DMS79 treated with DMSO at 0.1 percent for 48 hours (cell line): ENCODE data around the gene ANO6.
"Not testable (repeated sequence)": the region's sequence is repeated elsewhere in the genome, so short reads cannot be mapped to it uniquely, and the experiment has no call there.

Experiments
- DNase-seq: peaks from one replicate; lab custom pipeline; 2025; lab: John Stamatoyannopoulos, UW

Gene ANO6

GRCh38 chr12:45309836-45310626 lies 94.1 kb downstream of the ANO6 start:
- DNase-seq = no peak

- DNase-seq = no peak
Observed at GRCh38 chr12:45310627-45310968, 94.7 kb downstream of the ANO6 start.

GRCh38 chr12:45312012-45312411 lies 96.1 kb downstream of the ANO6 start:
- no peak for DNase-seq

- DNase-seq = no peak
Observed at GRCh38 chr12:45314770-45315169, 98.9 kb downstream of the ANO6 start.

GRCh38 chr12:45315462-45315861 lies 99.6 kb downstream of the ANO6 start:
- DNase-seq = no peak

- not testable (repeated sequence) for DNase-seq
Observed at GRCh38 chr12:45317261-45317660, 101.4 kb downstream of the ANO6 start.

GRCh38 chr12:45322810-45323209 lies 106.9 kb downstream of the ANO6 start:
- no peak for DNase-seq

GRCh38 chr12:45324391-45324790 lies 108.5 kb downstream of the ANO6 start:
- DNase-seq = no peak

- no peak for DNase-seq
Observed at GRCh38 chr12:45326358-45326975, 110.6 kb downstream of the ANO6 start.

- DNase-seq = no peak
Observed at GRCh38 chr12:45327823-45328383, 112.0 kb downstream of the ANO6 start.

GRCh38 chr12:45329238-45329637 lies 113.3 kb downstream of the ANO6 start:
- no peak for DNase-seq

- DNase-seq = no peak
Observed at GRCh38 chr12:45329702-45330101, 113.8 kb downstream of the ANO6 start.

GRCh38 chr12:45331552-45331951 lies 115.7 kb downstream of the ANO6 start:
- no peak for DNase-seq

- no peak for DNase-seq
Observed at GRCh38 chr12:45334396-45334795, 118.5 kb downstream of the ANO6 start.

GRCh38 chr12:45336331-45336730 lies 120.4 kb downstream of the ANO6 start:
- DNase-seq = no peak

GRCh38 chr12:45336762-45337596 lies 121.1 kb downstream of the ANO6 start:
- no peak for DNase-seq

GRCh38 chr12:45337835-45338234 lies 121.9 kb downstream of the ANO6 start:
- no peak for DNase-seq

GRCh38 chr12:45338272-45338671 lies 122.4 kb downstream of the ANO6 start:
- no peak for DNase-seq

- DNase-seq = no peak
Observed at GRCh38 chr12:45339035-45339434, 123.1 kb downstream of the ANO6 start.

GRCh38 chr12:45342171-45342570 lies 126.3 kb downstream of the ANO6 start:
- DNase-seq = no peak

- DNase-seq = no peak
Observed at GRCh38 chr12:45342848-45343247, 127.0 kb downstream of the ANO6 start.

GRCh38 chr12:45343269-45344051 lies 127.6 kb downstream of the ANO6 start:
- no peak for DNase-seq
